Left ventricle myocardium inferior (tissue), 1 donor: Measurements from ENCODE around the gene NTNG1. TPM values are rescaled to one million over a fixed set of nuclear protein-coding genes. Genes with fewer than 3 reads are reported as not detected.

Source experiments
- DNase-seq: peaks from one replicate; pipeline ENCODE4 v3.0.0-alpha.2; 2020
- H3K27ac ChIP-seq: fragments of 200-600 bp; replicated peaks from 2 replicates; pipeline ENCODE4 v1.8.0; 2021
- H3K27me3 ChIP-seq: fragments of 200-600 bp; 2 replicates; pipeline ENCODE4 v1.8.0; 2021; ENCODE audit warnings: low read depth
- H3K36me3 ChIP-seq: fragments of 200-600 bp; 2 replicates; pipeline ENCODE4 v1.8.0; 2021
- H3K4me1 ChIP-seq: fragments of 200-600 bp; 2 replicates; pipeline ENCODE4 v1.8.0; 2021
- H3K4me3 ChIP-seq: fragments of 200-600 bp; 2 replicates; pipeline ENCODE4 v1.8.0; 2021; ENCODE audit warnings: mild to moderate bottlenecking, moderate library complexity
- H3K9me3 ChIP-seq: fragments of 200-600 bp; replicated peaks from 2 replicates; pipeline ENCODE4 v1.8.0; 2021
- CTCF ChIP-seq: fragments of 200-600 bp; IDR thresholded peaks from 2 replicates; pipeline ENCODE4 v1.8.0; 2021; ENCODE audit warnings: antibody characterized with exemption, mild to moderate bottlenecking, borderline replicate concordance
- intact Hi-C: fragments of 100-400 bp; cut with micrococcal nuclease; formaldehyde crosslinking; loops from one replicate; pipeline ENCODE4 v1.11.0; 2022
- total RNA-seq: library from RNA; stranded (reverse); fragmentation: NEBNext Ultra II Directional; extraction: Animal tissue kit (Norgen Biotek cat#: 25700); gene quantifications from one replicate; pipeline ENCODE4 v1.2.1, GENCODE V29; 2021
- donor health status: DM: no; HTN: yes; CAD: no; lungs with severe emphysema.

Gene NTNG1
- total RNA-seq, 1 donor from 2014 or later, result 0.30 TPM

GRCh38 chr1:107525145-107525544 lies 384.3 kb downstream of the NTNG1 start:
- Histone ChIP-seq H3K9me3 (no peaks in the 10 kb centered on the region), H3K4me3 (no peak overlapping the region), H3K4me1 (no peaks in the 10 kb centered on the region), H3K27me3 (peaks cover 12% of the 10 kb centered on the region), H3K27ac (no peak overlapping the region), H3K36me3 (no peaks in the 10 kb centered on the region)
- intact Hi-C loops, result no loop called here
- DNase-seq, result no peak
- no peak for TF ChIP-seq CTCF

GRCh38 chr1:107525961-107526360 lies 385.1 kb downstream of the NTNG1 start:
- no peak overlapping the region for H3K27ac ChIP-seq
- H3K36me3 ChIP-seq, result no peaks in the 10 kb centered on the region
- no peak for TF ChIP-seq CTCF
- no peaks in the 10 kb centered on the region for H3K4me1 ChIP-seq
- no peaks in the 10 kb centered on the region for H3K9me3 ChIP-seq
- H3K4me3 ChIP-seq, result no peak overlapping the region
- peaks cover 14% of the 10 kb centered on the region for H3K27me3 ChIP-seq
- intact Hi-C loops, result no loop called here
- no peak for DNase-seq

- Histone ChIP-seq H3K27me3 (peaks cover 14% of the 10 kb centered on the region), H3K4me1 (no peaks in the 10 kb centered on the region), H3K9me3 (no peaks in the 10 kb centered on the region), H3K4me3 (no peak overlapping the region), H3K27ac (no peak overlapping the region), H3K36me3 (no peaks in the 10 kb centered on the region)
- no peak for TF ChIP-seq CTCF
- intact Hi-C loops, result no loop called here
- DNase-seq, result no peak
Measured at GRCh38 chr1:107526524-107527198, 385.8 kb downstream of the NTNG1 start.

GRCh38 chr1:107529511-107530149 lies 388.8 kb downstream of the NTNG1 start:
- DNase-seq, result no peak
- TF ChIP-seq CTCF, result peak; percentile 62
- Histone ChIP-seq H3K4me1 (no peaks in the 10 kb centered on the region), H3K27me3 (peaks cover 20% of the 10 kb centered on the region), H3K36me3 (no peaks in the 10 kb centered on the region), H3K9me3 (no peaks in the 10 kb centered on the region), H3K27ac (no peak overlapping the region), H3K4me3 (no peak overlapping the region)
- intact Hi-C loops, result no loop called here

- no peak for DNase-seq
- Histone ChIP-seq H3K27ac (no peak overlapping the region), H3K36me3 (no peaks in the 10 kb centered on the region), H3K9me3 (no peaks in the 10 kb centered on the region), H3K27me3 (peaks cover 25% of the 10 kb centered on the region), H3K4me1 (no peaks in the 10 kb centered on the region), H3K4me3 (no peak overlapping the region)
- intact Hi-C loops, result no loop called here
- no peak for TF ChIP-seq CTCF
Measured at GRCh38 chr1:107530543-107530942, 389.7 kb downstream of the NTNG1 start.
